Stimulated activated naive CD8-positive, alpha-beta T cell treated with anti-CD3 and anti-CD28 coated beads, Interleukin-15, Interleukin-2, amounts not matched to agents 100 ng/mL and 50 ng/mL, for 24 hours (primary cell): ENCODE results near the gene TAMALIN.

Experiments used
- H3K27ac Mint-ChIP-seq: one replicate; pipeline ENCODE4 v1.8.0; 2021; ENCODE audit warnings: mild to moderate bottlenecking, mixed read lengths
- H3K27me3 Mint-ChIP-seq: one replicate; pipeline ENCODE4 v1.8.0; 2021; ENCODE audit warnings: mixed read lengths
- H3K36me3 Mint-ChIP-seq: one replicate; pipeline ENCODE4 v1.8.0; 2021; ENCODE audit warnings: low read depth, mixed read lengths
- H3K4me1 Mint-ChIP-seq: one replicate; pipeline ENCODE4 v1.8.0; 2021; ENCODE audit warnings: low read depth, mixed read lengths
- H3K4me3 Mint-ChIP-seq: one replicate; pipeline ENCODE4 v1.8.0; 2021; ENCODE audit warnings: mild to moderate bottlenecking, mixed read lengths
- H3K9me3 Mint-ChIP-seq: one replicate; pipeline ENCODE4 v1.8.0; 2021; ENCODE audit warnings: mixed read lengths

Gene TAMALIN

DNA sequence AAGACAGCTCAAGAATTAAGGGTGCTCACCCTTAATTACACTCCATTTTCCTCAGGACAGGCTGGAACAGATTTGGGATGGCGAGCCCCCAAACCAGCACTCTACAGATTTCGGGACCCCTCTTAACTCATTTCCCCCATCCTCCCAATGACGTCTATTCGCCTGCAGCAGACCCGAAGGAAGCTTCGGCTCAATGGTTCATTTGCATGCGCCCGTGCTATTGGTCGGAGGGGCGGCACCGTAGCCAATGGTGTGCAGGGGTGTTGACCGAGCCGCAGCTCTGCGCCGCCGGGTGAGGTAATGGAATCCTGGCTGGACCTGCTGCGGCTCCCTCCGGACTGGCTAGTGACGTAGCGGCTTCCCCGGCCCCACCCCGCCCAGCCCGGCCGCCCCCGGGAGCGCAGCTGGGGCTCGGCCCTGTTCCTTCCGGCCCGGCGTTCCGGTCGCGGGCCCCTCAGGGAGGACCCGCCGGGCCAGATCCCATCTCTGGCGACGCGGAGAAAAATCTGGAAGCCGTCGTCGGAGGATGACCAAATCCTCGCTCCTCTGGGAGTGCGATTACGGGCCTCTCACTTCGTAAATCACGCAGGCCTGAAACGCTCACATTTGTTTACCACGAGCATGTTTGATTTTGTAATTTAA lies 26.2 kb downstream of the TAMALIN start:
- Mint-ChIP-seq H3K27ac (peak overlapping the region; percentile 89), H3K4me1 (peaks cover 50% of the 10 kb centered on the region), H3K27me3 (no peaks in the 10 kb centered on the region), H3K36me3 (no peaks in the 10 kb centered on the region), H3K9me3 (no peaks in the 10 kb centered on the region), H3K4me3 (peak overlapping the region; percentile 80)

GRCh38 chr12:52033446-52034140 lies 26.8 kb downstream of the TAMALIN start:
- H3K36me3 Mint-ChIP-seq = peaks cover 5% of the 10 kb centered on the region
- peak overlapping the region; percentile 89 for H3K27ac Mint-ChIP-seq
- peak overlapping the region; percentile 79 for H3K4me3 Mint-ChIP-seq
- H3K9me3 Mint-ChIP-seq = no peaks in the 10 kb centered on the region
- H3K4me1 Mint-ChIP-seq = peaks cover 56% of the 10 kb centered on the region
- H3K27me3 Mint-ChIP-seq = no peaks in the 10 kb centered on the region

GRCh38 chr12:52035190-52035589 lies 28.4 kb downstream of the TAMALIN start:
- H3K4me3 Mint-ChIP-seq = no peak overlapping the region

DNA sequence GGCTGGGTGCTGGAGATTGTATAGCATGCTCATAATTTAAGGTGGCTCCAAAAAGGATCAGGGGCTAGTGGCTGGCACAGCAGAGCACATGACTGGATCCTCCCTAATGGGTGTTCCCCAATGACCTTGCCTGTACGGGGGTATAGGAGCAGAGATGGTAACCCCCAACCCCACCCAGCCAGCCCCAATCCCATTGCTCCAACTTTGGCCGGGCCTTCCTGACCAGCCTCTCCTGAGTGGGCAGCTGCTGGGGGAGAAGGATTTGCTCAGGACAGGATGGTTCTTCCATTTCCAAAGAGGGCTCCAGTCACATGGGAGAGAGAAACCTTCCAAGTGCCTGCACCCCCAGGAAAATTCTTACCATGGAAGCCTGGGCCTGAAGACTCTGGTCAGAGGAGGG lies 29.2 kb downstream of the TAMALIN start:
- peak overlapping the region; percentile 65 for H3K4me3 Mint-ChIP-seq
- no peaks in the 10 kb centered on the region for H3K9me3 Mint-ChIP-seq
- peaks cover 79% of the 10 kb centered on the region for H3K4me1 Mint-ChIP-seq
- peaks cover 5% of the 10 kb centered on the region for H3K36me3 Mint-ChIP-seq
- H3K27ac Mint-ChIP-seq = no peak overlapping the region
- no peaks in the 10 kb centered on the region for H3K27me3 Mint-ChIP-seq

More at GRCh38 chr12:52035190-52035589, 28.4 kb downstream of the TAMALIN start:
- H3K27me3 Mint-ChIP-seq = no peaks in the 10 kb centered on the region
- peaks cover 72% of the 10 kb centered on the region for H3K4me1 Mint-ChIP-seq
- no peaks in the 10 kb centered on the region for H3K9me3 Mint-ChIP-seq
- H3K27ac Mint-ChIP-seq = no peak overlapping the region
- H3K36me3 Mint-ChIP-seq = peaks cover 5% of the 10 kb centered on the region

DNA sequence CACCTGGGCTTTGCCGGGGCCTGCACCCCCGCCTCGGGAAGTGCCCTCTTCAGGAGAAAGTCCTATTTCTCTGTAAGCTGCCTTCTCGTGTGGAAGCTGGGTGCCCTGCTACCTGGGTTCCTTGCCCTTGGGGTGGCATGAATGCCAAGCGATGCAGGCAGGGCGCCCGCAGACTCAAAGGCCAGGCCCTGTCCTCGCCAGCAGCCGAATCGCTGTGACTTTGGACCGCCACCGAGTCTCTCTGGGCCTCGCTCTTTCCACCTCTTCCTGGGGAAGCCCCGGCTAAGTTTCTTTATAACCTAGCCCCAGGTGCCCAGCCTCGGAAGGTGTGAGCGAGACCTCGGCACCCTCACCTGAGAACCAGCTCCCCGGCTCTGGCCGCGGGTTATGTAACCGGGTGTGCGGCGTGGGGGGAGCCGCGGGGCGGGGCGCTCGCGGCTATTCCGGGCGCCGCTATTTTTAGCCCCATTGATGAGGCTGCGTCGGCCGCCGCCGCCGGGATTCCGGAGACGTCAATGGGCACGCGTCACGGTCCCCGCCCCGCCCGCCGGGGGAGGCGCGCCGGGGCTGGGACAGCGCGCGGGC lies 29.9 kb downstream of the TAMALIN start:
- H3K9me3 Mint-ChIP-seq = no peaks in the 10 kb centered on the region
- H3K27ac Mint-ChIP-seq = peak overlapping the region; percentile 28
- H3K4me3 Mint-ChIP-seq = peak overlapping the region; percentile 65
- peaks cover 5% of the 10 kb centered on the region for H3K36me3 Mint-ChIP-seq
- H3K4me1 Mint-ChIP-seq = peaks cover 87% of the 10 kb centered on the region
- H3K27me3 Mint-ChIP-seq = no peaks in the 10 kb centered on the region

GRCh38 chr12:52037248-52037861 lies 30.6 kb downstream of the TAMALIN start:
- Mint-ChIP-seq H3K4me1 (peaks cover 88% of the 10 kb centered on the region), H3K27ac (no peak overlapping the region), H3K36me3 (peaks cover 11% of the 10 kb centered on the region), H3K4me3 (peak overlapping the region; percentile 93), H3K9me3 (no peaks in the 10 kb centered on the region), H3K27me3 (no peaks in the 10 kb centered on the region)

DNA sequence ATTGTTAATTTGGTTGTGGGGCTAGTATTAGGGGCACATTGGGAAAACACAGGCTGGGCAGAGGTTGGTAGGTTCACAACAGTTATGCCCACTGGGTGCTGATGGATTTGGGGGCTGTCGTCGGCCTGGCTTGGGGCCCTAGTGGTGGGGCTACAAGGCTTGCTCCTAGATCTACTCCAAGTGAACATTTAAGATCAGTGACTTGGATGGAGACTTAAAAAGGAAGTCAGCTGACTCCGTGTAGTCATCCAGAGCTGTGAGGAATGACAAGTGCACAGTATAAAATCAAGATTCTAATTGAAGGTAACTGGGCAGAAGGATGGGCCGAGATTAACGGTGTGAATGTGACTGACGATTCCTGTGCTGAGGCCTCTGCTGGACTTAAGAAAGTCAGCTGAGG lies 31.7 kb downstream of the TAMALIN start:
- Mint-ChIP-seq H3K36me3 (peaks cover 15% of the 10 kb centered on the region), H3K27ac (peak overlapping the region; percentile 61), H3K27me3 (no peaks in the 10 kb centered on the region), H3K4me1 (peaks cover 82% of the 10 kb centered on the region), H3K9me3 (no peaks in the 10 kb centered on the region), H3K4me3 (peak overlapping the region; percentile 93)

- Mint-ChIP-seq H3K4me3 (peak overlapping the region; percentile 93), H3K27ac (peak overlapping the region; percentile 28), H3K4me1 (peaks cover 70% of the 10 kb centered on the region), H3K36me3 (peaks cover 25% of the 10 kb centered on the region), H3K9me3 (no peaks in the 10 kb centered on the region), H3K27me3 (no peaks in the 10 kb centered on the region)
These were observed 34.3 kb downstream of the TAMALIN start for GRCh38 chr12:52041035-52041434.

- Mint-ChIP-seq H3K36me3 (peaks cover 25% of the 10 kb centered on the region), H3K9me3 (no peaks in the 10 kb centered on the region), H3K27me3 (no peaks in the 10 kb centered on the region), H3K4me3 (peak overlapping the region; percentile 76), H3K27ac (peak overlapping the region; percentile 83), H3K4me1 (peaks cover 70% of the 10 kb centered on the region)
These were observed 35.0 kb downstream of the TAMALIN start for GRCh38 chr12:52041695-52042123.

DNA sequence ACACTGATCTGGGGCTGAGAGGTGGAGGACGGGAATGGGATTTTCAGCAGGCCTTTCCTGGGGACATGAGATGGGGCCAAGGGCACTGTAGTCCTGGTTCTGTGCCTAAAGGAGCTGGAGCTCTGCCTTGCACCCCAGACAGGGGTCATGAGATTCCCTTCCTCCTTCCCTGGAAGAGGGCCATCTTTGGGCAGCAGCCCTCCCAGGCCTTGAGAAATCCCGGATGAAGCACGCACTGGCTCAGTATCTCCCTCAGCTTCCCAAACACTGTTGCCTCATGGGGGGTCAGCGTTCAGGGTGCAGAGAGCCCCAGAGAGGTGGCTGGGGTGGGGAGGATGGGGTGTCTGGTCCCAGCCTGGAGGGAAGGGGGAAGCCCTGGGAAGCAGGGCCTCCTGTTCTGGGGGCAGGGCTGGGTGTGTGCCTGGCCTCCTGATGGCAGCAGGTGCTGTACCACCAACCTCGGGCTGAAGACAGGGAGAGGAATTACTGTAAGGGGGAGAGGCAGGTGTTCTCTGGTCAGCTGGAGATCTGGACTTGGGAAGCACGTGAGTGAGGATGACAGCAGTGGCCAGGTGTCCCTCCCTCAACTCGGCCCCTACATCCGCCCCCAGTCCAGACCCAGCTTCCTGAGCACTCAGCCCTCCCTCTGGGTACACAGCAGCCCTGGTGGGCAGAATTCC lies 36.1 kb downstream of the TAMALIN start:
- H3K36me3 Mint-ChIP-seq = peaks cover 25% of the 10 kb centered on the region
- peak overlapping the region; percentile 76 for H3K4me3 Mint-ChIP-seq
- H3K9me3 Mint-ChIP-seq = no peaks in the 10 kb centered on the region
- peaks cover 68% of the 10 kb centered on the region for H3K4me1 Mint-ChIP-seq
- no peak overlapping the region for H3K27ac Mint-ChIP-seq
- no peaks in the 10 kb centered on the region for H3K27me3 Mint-ChIP-seq

GRCh38 chr12:52043386-52044212 lies 36.9 kb downstream of the TAMALIN start:
- Mint-ChIP-seq H3K9me3 (no peaks in the 10 kb centered on the region), H3K4me1 (peaks cover 62% of the 10 kb centered on the region), H3K4me3 (no peak overlapping the region), H3K36me3 (peaks cover 20% of the 10 kb centered on the region), H3K27ac (no peak overlapping the region), H3K27me3 (no peaks in the 10 kb centered on the region)

DNA sequence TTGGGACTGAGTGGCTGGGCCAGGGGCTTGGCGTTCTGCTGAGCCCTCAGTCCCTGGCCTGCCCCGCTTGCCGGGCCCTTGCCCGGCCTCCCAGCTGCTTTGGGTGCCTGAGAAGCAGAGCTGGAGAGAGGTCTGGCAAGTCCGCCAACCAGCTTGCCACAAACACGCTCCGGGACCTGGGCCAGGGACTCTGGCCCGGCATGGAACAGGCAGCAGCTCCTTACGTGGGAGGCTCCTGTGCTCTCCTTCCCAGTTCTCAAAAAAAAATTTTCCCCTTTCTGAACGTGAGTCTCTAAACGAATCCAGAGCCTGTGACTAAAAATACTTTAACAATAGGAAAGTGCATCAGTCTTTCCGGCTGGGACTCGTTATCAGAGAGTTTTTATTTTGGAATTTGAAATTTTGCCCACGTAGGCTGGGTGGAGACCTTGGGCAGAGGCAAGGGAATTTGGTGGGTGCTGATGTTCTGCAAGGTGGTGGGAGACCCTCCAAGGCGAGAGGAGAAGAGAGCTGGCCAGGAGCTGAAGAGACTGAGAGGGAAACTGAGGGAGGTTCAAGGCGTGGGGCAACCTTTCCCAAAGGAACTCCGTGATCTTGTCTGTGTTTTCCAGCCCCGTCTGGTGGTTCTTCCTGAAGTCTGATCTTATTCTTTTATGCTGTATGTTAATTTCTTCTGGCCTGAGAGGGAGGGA lies 37.7 kb downstream of the TAMALIN start:
- Mint-ChIP-seq H3K27me3 (no peaks in the 10 kb centered on the region), H3K4me1 (peaks cover 58% of the 10 kb centered on the region), H3K27ac (no peak overlapping the region), H3K9me3 (no peaks in the 10 kb centered on the region), H3K36me3 (peaks cover 23% of the 10 kb centered on the region), H3K4me3 (no peak overlapping the region)

- Mint-ChIP-seq H3K27me3 (no peaks in the 10 kb centered on the region), H3K4me3 (no peak overlapping the region), H3K27ac (peak overlapping the region; percentile 65), H3K36me3 (peaks cover 26% of the 10 kb centered on the region), H3K4me1 (peaks cover 57% of the 10 kb centered on the region), H3K9me3 (no peaks in the 10 kb centered on the region)
These were observed 39.1 kb downstream of the TAMALIN start for GRCh38 chr12:52045794-52046199.
